Amniotic epithelial cell (primary cell): ENCODE data around the gene FBXL5.
"Not testable (repeated sequence)": the region's sequence is repeated elsewhere in the genome, so short reads cannot be mapped to it uniquely, and the experiment has no call there.

Experiments used
- DNase-seq: peaks from one replicate; pipeline ENCODE4 v3.0.0-alpha.2; 2010; ENCODE audit warnings: low read depth

FBXL5 gene

DNA sequence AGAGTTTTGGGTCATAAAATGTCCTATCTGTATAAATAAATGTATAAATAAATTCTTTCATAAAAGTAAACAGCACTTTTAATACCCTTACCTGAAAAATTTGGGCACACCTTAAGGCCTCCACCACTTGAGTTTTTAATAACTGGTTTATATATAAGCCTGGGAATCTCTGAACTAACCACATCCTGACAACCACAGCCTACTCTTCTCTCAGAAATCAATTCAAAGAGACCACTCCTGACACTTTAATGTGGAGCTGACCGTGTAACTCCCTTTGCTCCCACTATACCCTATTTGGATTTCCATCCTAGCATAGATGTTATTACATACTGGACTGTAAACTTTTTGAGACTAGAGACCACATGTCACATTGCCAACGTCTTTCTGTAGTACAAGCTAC, 3.5 kb downstream of the FBXL5 start:
- no peak for DNase-seq

DNA sequence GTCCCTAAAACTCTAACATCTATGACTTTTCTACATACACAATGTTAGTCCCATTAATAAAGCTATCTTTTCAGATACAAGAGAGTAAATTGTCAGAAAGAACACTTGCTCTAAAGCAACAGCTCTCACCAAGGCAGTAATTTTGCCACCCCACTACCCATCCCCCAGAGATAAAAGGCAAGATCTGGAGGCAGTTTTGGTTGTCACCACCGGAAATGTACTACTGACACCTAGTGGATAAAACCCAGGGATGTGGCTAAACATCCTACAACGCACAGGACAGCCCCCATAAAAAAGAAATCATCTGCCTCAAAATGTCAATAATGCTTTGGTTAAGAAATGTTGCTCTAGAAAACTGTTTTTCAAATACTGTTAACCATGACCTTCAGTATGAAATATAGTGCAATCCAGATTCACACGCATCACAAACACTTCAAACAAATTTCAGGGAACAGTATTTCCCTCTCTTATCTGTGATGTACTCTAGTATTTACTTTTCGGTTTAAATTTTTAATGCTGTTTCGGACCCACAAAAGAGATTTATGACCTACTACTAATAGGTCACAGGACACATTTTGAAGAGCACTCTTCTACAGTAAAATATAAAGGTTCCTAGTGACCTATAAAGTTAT, 5.1 kb downstream of the FBXL5 start:
- peak; percentile 68 for DNase-seq

DNA sequence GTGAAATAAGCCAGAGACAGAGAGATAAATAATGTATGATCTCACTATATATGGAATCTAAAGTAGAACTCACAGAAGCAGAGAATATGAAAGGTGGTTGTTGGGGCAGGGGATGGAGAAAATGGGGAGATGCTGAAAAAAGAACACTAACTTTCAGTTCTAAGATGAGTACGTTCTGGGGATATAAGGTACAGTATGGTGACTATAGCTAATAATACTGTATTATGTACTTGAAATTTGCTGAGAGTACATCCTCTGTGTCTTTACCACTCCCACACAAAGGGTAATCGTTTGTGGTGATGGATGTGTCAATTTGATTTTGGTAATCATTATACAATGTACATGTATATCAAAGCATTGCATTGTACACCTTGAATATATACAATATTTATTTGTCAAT, 6.6 kb downstream of the FBXL5 start:
- no peak for DNase-seq

DNA sequence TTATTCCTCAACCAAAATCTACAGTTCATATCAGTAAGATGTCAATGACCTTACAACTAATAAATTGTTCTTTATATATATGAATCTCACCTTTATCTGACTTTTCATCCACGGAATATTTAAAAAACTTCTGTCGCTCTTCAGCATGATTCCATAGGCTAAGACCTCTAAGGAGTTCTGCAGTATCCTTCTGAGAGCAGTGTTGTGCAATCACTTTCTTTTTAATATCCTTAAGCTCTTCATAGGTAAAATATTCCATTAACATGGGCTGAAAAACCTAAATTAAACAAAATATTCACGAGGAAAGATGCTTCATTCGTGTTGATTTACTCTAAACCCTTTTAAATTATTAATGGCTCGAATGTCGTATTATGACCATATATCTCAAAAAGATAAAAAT, 16.7 kb downstream of the FBXL5 start:
- DNase-seq, result no peak

DNA sequence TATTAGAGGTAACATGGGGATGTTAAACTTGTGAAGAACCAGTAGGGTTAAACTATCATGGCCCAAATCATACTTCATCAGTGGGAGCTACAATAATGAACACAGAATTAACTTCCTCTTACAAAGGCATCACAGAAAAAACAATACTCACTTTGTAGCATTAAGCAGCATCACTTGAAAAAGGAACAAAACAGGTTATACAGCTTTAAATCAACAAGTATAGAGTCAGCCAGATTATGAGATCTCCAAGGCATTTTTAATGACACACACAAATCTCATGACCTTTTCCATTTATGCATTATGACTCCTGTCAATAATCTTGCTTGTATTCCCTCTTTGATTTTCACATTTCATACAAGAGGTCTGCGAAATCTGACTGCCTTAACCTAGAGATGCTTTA, 18.3 kb downstream of the FBXL5 start:
- DNase-seq, result no peak

DNA sequence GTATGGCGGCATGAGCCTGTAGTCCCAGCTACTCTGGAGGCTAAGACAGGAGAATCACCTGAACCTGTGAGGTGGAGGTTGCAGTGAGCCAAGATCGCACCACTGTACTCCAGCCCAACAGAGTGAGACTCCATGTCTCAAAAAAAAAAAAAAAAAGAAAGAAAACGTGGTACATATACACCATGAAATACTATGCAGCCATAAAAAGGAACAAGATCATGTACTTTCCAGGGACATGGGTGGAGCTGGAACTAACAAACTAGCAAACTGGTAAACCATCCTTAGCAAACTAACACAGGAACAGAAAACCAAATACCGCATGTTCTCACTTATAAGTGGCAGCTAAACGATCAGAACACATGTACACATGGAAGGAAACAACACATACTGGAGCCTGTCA, 37.8 kb downstream of the FBXL5 start:
- DNase-seq, result not testable (repeated sequence)

DNA sequence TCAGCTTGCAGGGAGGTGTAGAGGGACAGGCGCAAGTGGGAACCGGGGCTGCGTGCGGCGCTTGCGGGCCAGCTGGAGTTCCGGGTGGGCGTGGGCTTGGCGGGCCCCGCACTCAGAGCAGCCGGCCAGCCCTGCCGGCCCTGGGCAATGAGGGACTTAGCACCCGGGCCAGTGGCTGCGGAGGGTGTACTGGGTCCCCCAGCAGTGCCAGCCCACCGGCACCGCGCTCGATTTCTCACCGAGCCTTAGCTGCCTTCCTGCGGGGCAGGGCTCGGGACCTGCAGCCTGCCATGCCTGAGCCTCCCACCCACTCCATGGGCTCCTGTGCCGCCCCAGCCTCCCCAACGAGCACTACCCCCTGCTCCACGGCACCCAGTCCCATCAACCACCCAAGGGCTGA, 40.3 kb downstream of the FBXL5 start:
- DNase-seq, result not testable (repeated sequence)

DNA sequence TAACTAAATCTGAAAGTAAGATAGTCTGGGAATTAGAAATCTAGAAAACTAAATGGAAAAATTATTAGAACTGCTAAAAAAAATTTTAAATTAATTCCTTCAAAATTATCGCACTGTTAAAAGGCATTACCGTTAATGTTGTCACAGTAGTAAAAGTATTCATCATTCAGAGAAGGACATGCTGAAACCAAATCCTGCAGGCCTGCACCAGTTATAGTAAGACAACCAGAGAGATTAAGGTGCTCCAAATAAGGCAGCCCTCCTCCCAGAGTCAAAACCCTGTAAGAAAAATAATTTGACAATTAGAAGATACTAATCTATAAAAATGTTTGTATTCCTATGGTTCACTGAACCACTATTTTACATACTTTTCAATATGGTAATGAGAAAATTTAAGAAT, 43.0 kb downstream of the FBXL5 start:
- DNase-seq, result no peak

DNA sequence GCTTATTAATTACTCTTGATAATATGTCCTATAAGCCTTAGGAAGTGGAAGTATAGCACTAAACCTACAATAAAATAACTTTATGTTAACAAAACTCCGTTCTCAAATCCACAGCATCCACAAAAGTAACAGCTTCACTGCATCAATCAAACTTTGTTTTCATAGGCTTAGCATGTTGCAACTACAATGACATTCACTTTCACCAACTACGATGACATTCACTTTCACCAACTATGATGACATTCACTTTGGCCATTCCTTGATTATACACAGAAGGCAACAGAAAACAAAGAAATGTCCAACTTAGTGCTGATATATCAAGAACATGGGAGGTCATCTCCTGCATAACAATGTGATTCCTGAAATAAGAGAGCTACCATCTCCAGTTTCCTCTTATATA, 44.3 kb downstream of the FBXL5 start:
- DNase-seq, result no peak

DNA sequence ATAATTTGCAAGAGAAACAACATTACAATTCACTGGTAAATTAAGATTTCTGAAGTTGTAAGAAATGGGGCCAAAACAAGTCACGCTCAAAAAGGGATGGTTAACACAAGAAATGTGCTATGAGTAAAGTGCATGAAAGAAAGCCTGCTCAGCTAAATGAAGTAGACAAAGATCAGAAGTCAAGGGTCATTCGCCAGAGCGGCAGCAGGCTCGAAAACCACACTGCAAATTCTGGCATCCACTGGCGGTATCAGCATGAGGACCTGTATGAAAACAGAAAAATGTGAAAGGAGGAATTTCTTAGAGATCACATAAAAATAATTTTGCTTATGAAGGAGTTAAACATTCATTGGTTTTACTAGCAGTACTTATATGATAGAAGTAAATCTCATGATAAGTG, 49.6 kb downstream of the FBXL5 start:
- DNase-seq, result no peak

DNA sequence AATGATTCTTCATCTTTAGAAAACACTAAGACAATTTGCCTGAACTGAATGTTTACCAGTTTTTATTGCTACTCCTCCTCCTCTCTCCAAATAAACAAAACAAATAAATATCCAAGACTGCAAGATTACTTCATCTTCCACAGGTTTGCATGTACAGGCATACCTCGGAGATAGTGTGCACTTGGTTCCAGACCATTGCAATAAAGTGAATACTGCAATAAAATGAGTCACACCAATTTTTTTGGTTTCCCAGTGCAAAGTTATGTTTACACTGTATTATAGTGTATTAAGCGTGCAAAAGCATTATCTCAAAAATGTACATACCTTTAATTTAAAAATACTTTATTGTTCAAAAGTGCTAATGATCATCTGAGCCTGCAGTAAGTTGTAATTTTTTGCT, 53.3 kb downstream of the FBXL5 start:
- DNase-seq, result no peak

DNA sequence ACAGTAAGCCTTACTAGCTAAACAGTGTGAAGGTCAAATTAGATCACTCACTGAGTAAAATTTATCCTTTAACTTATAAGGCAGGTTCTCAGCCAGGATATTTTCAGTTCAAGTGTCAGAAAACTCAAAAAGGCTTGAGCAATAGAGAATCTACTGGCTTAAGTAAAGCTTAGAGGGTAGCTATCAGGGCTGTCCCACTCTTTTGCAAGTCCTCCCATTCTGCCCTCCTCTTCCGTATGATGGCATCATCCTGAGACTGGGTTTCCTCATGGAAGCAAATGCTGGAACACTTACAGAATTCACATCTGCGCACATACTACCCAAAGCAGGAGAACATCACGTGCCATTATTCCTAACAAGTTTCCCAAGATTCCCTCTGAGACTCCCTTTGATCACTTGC, 55.0 kb downstream of the FBXL5 start:
- DNase-seq, result peak; percentile 58

DNA sequence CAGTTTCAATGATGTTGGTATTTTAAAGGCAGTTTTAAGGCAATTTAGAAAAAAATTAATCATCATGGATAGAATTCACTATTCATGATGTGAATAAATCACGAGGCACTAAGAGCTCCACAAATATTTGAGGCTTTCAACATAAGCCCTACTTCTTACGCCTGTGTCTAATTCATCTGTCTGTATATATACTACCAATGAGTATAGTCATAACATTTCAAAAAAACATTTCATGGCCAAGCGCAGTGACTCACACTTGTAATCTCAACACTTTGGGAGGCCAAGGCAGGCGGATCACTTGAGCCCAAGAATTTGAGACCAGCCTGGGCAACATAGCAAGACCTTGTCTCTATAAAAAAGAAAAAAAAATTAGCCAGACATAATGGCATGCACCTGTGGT, 56.5 kb downstream of the FBXL5 start:
- DNase-seq, result peak; percentile 93

DNA sequence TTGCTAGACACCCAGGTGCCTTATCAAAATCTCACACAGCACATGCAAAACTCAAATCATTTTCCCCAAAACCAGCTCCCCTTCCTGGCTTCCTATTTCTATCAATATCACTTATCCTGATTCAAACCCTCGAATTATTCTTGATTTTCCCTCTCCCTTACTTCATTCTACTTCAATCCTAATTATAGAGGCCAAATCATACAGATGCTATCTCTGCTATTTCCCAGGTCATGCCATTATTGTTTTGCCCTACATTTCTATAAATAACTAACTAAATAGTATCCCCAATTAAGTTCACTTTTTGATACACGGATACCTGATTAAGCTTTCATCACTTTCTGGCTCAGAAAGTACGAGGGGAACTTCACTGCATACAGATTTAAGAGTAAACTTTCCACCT, 62.4 kb downstream of the FBXL5 start:
- no peak for DNase-seq

DNA sequence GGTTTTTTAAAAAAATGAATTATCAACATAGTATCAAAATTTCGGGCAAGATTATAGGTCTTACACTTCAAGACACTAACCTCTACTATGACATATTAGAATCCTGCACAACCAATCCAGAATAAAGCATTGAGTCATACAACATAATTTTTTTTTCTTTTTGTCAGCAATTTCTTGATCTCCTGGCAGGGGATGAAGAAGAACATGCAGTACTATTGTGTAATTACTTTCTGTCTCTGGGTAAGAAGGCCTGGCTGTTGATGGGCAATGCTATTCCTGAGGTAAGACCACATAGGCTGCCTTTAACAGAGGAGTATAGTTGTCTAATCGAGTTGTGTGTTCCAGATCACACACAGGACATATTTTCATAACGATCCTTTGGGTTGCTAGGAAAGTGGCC, 67.5 kb downstream of the FBXL5 start:
- DNase-seq, result peak; percentile 95

DNA sequence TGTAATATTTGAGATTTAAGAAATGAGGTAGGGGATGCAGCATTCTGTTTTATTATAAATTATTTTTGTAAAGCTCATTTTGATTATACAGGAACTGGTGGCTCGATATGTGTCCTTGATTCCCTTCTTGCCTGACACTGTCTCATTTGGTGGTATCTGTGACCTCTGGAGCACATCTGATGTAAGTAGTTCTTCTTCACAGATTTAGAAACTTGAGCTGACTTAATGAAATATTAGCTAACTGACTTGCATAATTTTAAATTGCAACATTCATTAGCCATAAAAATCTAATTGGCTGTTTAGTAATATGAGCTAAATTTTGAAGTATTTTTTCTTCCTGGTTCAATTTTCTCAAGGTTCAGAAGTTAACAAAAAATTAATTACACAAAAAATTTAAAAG, 69.1 kb downstream of the FBXL5 start:
- DNase-seq, result peak; percentile 67

DNA sequence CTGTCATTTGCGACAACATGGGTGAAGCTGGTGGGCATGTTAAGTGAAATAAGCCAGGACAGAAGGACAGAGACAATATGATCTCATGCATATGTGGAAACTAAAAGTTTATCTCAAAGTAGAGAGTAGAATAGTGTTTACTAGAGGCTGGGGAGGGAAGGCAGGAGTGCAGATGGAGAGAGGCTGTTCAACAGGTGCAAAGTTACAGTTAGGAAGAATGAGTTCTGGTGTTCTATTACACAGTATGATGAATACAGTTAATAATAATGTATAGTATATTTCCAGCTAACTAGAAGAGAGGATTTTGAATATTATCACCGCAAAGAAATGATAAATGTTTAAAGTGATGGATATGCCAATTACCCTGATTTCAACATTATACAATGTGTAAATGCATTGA, 69.8 kb downstream of the FBXL5 start:
- DNase-seq, result no peak

DNA sequence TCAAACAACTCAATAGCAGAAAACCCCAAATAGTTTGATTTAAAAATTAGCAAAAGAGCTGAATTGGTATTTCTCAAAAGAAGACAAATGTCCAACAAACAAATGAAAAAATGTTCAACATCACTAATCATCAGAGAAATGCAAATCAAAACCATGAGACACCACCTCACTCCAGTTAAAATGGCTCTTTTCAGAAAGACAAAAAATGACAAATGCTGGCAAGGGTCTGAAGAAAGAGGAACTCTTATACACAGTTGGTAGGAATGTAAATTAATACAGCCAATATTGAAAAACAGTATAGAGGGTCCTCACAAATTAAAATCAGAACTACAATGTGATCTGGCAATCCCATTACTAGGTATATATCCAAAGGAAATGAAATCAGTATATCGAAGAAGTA, 70.4 kb downstream of the FBXL5 start:
- no peak for DNase-seq

DNA sequence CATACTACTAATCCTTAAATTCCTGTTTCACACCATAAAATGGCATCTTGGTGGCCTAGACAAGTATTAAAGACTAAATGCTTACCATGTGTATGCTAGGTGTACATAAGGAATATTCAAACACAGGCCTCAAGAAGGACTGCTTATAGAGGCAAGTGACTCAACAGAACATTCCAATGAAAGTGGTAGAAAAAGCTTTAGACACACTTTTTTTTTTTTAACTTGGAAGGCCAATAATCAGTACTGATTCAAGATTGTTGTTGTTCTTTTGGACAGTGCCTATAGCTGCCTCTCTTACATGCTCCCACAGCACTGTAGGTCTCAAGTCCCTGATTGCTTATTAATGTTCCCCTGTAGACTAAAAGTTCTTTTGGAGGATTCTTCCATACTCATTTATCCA, 77.6 kb downstream of the FBXL5 start:
- DNase-seq, result no peak

DNA sequence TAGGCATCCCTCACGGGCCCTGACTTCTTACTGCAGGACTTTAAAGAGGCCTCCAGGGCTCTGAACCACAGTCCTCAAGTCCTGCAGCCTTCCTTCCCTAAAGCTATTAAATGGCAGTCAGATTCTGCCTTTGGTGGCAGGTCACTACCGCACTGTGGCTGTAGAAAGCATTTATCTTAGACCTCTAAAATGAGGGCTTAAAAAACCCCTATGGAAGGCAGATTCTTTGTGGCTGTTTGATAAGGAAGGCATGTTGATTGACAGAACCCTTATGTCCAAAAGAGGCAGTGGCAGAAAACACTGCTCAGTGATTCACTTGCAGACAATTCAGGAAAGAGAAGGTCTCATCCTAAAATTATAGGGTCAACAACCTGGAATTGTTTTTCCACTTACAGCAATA, 79.2 kb downstream of the FBXL5 start:
- peak; percentile 27 for DNase-seq

DNA sequence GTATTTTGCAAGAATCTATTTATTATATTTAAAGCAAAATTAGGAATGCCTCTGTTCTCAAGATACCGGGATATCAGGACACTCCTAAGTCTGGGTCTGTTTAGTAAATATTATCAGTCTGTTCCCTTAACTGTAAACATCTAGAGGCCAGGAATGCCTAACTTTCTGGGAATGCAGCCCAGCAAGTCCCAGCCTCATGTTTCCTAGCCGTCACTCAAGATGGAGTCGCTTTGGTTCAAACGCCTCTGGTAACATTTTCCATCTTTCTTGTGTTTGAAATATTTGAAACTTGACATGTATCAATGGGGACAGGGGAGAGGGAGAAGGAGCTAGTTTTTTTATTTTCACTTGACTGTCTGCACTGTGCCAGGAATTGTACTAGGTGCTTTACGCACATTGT, 85.4 kb downstream of the FBXL5 start:
- no peak for DNase-seq

DNA sequence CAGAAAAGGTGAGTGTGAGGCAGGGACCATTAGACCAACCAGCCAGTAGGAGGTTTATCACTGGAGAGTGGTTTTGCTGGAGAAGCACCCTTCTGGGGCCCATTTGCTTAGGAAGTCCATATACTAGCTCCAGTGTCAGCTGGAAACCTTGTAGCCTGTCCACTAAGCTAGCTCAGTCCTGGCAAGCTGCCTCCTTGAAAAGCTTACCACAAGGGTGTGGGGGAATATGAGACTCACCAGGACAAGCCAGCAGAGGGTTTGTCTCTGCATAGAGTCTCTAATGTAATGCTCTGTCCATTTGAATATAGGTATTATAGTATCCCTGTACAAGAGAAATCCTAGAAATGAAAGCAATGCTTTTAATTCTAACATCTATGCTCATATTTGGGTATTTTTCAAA, 86.3 kb downstream of the FBXL5 start:
- no peak for DNase-seq

DNA sequence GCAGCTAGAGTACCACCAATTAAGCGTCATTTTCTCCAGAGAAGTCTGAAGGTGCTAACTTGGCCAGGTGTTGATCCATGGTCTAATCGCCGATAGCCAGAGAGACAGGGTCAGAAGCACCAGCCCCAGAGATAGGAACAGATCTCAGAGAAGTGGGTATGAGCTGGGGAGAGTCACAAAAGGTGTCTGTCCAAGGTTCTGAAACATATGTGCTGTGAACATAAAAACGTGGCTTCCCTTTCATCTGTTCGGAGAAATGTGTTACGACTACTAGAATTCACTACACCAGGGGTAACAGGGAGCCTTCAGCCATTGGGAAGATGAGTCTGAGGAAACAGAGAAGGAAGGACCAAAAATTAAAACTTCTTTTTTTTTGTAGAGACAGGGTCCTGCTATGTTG, 91.3 kb downstream of the FBXL5 start:
- no peak for DNase-seq

DNA sequence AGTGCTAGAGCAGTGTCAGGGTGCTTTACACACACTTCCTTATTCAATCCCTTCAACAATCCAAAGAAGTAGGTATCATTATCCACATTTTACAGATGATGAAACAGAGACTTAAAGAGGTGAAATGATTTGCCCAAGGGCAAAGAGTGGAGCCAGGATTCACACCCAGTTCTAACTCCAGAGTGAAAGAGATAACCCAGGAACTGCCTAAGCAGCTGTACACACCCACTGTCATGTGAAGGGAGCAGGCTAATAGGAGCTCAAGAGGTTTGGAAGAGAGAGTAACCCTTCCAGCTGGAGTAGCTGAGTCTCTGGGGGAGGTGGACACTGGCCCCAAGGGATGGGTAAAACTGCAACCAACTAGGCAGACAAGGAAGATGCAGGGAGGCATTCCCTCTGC, 92.5 kb downstream of the FBXL5 start:
- DNase-seq, result no peak

DNA sequence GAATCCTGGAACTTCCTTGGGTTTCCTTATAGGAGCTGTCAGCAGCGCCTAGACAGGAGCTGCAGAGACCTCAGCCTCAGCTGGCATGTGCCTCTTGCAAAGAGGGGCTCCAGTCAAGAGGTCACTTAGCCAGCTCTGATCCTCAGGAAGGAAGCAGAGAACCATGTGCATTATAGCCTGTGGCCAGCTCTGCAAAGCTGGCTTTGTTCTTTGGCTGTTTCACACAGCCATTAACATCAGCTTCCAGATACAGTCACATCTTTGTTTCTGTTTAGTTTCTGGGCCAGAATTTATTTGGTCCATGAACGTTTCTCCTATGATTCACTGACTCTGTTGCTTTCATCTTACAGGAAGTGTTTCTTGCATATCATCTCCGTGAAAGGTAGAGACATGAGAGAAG, 93.0 kb downstream of the FBXL5 start:
- no peak for DNase-seq
